ENCODE measurements around the gene WBP11.

DNA sequence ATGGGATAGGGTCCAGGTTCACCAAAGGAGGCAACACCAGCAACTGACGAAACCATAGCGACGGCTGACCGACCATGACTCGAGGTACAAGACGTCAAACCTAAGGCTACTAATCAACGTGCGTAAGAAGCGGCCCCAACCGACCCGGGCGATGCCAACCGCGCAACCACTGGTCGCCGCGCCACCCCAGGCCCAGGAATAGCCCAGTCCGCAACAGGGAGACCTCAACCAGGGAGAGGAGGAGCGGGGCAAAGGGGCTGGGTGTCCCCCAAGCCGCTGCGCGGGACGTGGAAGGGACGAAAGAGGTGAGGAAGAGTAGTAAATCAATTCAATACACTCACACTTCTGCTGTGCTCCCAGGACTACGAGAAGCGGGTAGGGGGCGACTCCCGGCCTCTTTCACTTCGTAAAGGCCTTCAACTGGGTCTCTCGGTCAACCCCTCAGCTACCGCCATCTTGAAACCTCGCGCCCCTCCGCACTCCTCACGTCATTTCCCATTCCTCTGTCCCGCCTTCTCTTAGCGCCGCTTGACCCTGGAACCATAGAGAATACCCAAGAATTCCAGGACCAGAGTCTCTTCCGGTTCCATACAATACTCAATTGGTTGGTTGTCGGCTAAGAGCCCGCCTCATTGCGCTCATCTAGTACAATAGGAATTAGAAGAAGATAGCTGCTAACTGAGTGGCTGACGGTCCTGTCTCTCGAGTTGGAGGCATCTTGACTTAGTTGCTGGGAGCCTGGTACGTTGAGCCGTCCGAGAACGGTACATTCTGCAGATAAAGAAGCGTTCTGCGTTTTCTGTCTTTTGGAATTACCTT lies at the start of gene WBP11, which contains the start of gene C12orf60:
- TF ChIP-seq, protein P1, sequence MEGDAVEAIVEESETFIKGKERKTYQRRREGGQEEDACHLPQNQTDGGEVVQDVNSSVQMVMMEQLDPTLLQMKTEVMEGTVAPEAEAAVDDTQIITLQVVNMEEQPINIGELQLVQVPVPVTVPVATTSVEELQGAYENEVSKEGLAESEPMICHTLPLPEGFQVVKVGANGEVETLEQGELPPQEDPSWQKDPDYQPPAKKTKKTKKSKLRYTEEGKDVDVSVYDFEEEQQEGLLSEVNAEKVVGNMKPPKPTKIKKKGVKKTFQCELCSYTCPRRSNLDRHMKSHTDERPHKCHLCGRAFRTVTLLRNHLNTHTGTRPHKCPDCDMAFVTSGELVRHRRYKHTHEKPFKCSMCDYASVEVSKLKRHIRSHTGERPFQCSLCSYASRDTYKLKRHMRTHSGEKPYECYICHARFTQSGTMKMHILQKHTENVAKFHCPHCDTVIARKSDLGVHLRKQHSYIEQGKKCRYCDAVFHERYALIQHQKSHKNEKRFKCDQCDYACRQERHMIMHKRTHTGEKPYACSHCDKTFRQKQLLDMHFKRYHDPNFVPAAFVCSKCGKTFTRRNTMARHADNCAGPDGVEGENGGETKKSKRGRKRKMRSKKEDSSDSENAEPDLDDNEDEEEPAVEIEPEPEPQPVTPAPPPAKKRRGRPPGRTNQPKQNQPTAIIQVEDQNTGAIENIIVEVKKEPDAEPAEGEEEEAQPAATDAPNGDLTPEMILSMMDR (IDR thresholded peaks at IDR 0.05): no peak
- TF ChIP-seq GABPB1 (CRISPR knock-in tag; IDR thresholded peaks at IDR 0.05): peak; percentile 59
- TF ChIP-seq, protein P2, sequence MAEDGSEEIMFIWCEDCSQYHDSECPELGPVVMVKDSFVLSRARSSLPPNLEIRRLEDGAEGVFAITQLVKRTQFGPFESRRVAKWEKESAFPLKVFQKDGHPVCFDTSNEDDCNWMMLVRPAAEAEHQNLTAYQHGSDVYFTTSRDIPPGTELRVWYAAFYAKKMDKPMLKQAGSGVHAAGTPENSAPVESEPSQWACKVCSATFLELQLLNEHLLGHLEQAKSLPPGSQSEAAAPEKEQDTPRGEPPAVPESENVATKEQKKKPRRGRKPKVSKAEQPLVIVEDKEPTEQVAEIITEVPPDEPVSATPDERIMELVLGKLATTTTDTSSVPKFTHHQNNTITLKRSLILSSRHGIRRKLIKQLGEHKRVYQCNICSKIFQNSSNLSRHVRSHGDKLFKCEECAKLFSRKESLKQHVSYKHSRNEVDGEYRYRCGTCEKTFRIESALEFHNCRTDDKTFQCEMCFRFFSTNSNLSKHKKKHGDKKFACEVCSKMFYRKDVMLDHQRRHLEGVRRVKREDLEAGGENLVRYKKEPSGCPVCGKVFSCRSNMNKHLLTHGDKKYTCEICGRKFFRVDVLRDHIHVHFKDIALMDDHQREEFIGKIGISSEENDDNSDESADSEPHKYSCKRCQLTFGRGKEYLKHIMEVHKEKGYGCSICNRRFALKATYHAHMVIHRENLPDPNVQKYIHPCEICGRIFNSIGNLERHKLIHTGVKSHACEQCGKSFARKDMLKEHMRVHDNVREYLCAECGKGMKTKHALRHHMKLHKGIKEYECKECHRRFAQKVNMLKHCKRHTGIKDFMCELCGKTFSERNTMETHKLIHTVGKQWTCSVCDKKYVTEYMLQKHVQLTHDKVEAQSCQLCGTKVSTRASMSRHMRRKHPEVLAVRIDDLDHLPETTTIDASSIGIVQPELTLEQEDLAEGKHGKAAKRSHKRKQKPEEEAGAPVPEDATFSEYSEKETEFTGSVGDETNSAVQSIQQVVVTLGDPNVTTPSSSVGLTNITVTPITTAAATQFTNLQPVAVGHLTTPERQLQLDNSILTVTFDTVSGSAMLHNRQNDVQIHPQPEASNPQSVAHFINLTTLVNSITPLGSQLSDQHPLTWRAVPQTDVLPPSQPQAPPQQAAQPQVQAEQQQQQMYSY (CRISPR knock-in tag; IDR thresholded peaks at IDR 0.05): no peak
- TF ChIP-seq ZNF121 (CRISPR knock-in tag; IDR thresholded peaks at IDR 0.05): no peak
- TF ChIP-seq ESRRA (CRISPR knock-in tag; IDR thresholded peaks at IDR 0.05; ENCODE audit: borderline replicate concordance): no peak
- TF ChIP-seq MXD4 (CRISPR knock-in tag; IDR thresholded peaks at IDR 0.05; ENCODE audit: borderline replicate concordance): no peak
- TF ChIP-seq, protein P3, sequence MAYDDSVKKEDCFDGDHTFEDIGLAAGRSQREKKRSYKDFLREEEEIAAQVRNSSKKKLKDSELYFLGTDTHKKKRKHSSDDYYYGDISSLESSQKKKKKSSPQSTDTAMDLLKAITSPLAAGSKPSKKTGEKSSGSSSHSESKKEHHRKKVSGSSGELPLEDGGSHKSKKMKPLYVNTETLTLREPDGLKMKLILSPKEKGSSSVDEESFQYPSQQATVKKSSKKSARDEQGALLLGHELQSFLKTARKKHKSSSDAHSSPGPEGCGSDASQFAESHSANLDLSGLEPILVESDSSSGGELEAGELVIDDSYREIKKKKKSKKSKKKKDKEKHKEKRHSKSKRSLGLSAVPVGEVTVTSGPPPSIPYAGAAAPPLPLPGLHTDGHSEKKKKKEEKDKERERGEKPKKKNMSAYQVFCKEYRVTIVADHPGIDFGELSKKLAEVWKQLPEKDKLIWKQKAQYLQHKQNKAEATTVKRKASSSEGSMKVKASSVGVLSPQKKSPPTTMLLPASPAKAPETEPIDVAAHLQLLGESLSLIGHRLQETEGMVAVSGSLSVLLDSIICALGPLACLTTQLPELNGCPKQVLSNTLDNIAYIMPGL (CRISPR knock-in tag; IDR thresholded peaks at IDR 0.05): no peak
- TF ChIP-seq ELF4 (CRISPR knock-in tag; IDR thresholded peaks at IDR 0.05; ENCODE audit: low read depth): no peak
- no peak for TF ChIP-seq RORB (CRISPR knock-in tag; IDR thresholded peaks at IDR 0.05)
